Ovary (tissue), 3 donors: ENCODE data around the gene DGAT2.
"Not testable (repeated sequence)": the region's sequence is repeated elsewhere in the genome, so short reads cannot be mapped to it uniquely, and the experiment has no call there.

Experiments
- EP300 ChIP-seq: sonication (generic); formaldehyde crosslinking; IDR thresholded peaks from one replicate; pipeline ENCODE4 v1.6.1; 2017; ENCODE audit warnings: antibody characterized with exemption
- POLR2A ChIP-seq: fragments of 450-650 bp; IDR thresholded peaks from one replicate; pipeline ENCODE4 v1.6.1; 2017; ENCODE audit warnings: antibody characterized with exemption, mild to moderate bottlenecking, moderate library complexity
- TF ChIP-seq, protein P1 (sequence below), 3 donors: fragments of 450-650 bp in 2 of 3; fragments of 200-600 bp in 1 of 3; IDR thresholded peaks; one replicate each; pipeline versions ENCODE4 v1.5.1 to v1.8.0; 2016 to 2022; ENCODE audit warnings: antibody characterized with exemption in 3 of 3, mild to moderate bottlenecking in 1 of 3
- donor health status: DM: no; HTN: no; CAD: no.

GRCh38 chr11:75743159-75743558 is 25.4 kb upstream of the DGAT2 start:
- TF ChIP-seq POLR2A, EP300: not testable (repeated sequence)
- TF ChIP-seq, protein P1, sequence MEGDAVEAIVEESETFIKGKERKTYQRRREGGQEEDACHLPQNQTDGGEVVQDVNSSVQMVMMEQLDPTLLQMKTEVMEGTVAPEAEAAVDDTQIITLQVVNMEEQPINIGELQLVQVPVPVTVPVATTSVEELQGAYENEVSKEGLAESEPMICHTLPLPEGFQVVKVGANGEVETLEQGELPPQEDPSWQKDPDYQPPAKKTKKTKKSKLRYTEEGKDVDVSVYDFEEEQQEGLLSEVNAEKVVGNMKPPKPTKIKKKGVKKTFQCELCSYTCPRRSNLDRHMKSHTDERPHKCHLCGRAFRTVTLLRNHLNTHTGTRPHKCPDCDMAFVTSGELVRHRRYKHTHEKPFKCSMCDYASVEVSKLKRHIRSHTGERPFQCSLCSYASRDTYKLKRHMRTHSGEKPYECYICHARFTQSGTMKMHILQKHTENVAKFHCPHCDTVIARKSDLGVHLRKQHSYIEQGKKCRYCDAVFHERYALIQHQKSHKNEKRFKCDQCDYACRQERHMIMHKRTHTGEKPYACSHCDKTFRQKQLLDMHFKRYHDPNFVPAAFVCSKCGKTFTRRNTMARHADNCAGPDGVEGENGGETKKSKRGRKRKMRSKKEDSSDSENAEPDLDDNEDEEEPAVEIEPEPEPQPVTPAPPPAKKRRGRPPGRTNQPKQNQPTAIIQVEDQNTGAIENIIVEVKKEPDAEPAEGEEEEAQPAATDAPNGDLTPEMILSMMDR (IDR thresholded peaks at IDR 0.05), result not testable (repeated sequence)
